PFSK-1 (cell line): ENCODE data around the gene SLC25A48.

Source experiments
- FOXP2 ChIP-seq: optimal IDR thresholded peaks from 2 replicates; pipeline ENCODE3; 2011; ENCODE audit warnings: borderline replicate concordance, control low read depth, inconsistent platforms; ENCODE audit not compliant: insufficient read depth; ENCODE audit errors: extremely low read length, extremely low read depth
- POLR2AphosphoS5 ChIP-seq: IDR thresholded peaks from 2 replicates; pipeline ENCODE4 v1.6.1; 2012; ENCODE audit warnings: low read depth, mild to moderate bottlenecking, control low read depth, low read length, moderate library complexity
- SIN3A ChIP-seq: IDR thresholded peaks from 2 replicates; pipeline ENCODE4 v1.6.1; 2012; ENCODE audit warnings: mild to moderate bottlenecking, low read length, moderate library complexity, borderline replicate concordance; ENCODE audit not compliant: insufficient read depth
- TAF1 ChIP-seq: IDR thresholded peaks from 2 replicates; pipeline ENCODE4 v1.6.1; 2012; ENCODE audit warnings: low read length, control low read depth, borderline replicate concordance; ENCODE audit not compliant: insufficient read depth
- TF ChIP-seq, protein P1 (sequence below), 2 experiments: IDR thresholded peaks; 2 replicates each; pipeline versions ENCODE4 v1.6.1 to v1.8.0; 2011 to 2012; ENCODE audit warnings: low read depth in 2 of 2, low read length in 2 of 2, control low read depth in 1 of 2, inconsistent platforms in 1 of 2, mild to moderate bottlenecking in 1 of 2, moderate library complexity in 1 of 2; ENCODE audit not compliant: insufficient read depth in 1 of 2

Gene SLC25A48

DNA sequence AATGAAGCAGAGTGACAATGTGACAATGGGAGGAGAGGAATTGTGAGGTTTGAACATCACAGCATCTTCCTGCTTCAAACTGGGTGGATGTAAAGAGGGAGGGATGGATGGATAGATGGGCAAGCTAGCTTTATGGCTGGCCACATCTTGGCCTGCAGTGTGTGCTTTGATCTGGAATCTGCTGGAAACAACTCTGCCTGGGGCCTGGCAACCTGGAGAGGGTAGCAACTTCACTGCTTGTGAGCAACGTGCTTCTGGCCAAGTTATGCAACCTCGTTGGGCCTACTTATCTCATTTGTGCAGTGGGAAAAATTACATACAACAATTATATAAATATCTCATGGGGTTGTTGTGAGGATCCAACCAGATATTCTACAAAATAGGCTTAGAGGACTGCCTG, 55.8 kb downstream of the SLC25A48 start:
- TF ChIP-seq POLR2AphosphoS5 (no peak), TAF1 (no peak), FOXP2 (no peak), SIN3A (no peak)
- TF ChIP-seq, protein P1, sequence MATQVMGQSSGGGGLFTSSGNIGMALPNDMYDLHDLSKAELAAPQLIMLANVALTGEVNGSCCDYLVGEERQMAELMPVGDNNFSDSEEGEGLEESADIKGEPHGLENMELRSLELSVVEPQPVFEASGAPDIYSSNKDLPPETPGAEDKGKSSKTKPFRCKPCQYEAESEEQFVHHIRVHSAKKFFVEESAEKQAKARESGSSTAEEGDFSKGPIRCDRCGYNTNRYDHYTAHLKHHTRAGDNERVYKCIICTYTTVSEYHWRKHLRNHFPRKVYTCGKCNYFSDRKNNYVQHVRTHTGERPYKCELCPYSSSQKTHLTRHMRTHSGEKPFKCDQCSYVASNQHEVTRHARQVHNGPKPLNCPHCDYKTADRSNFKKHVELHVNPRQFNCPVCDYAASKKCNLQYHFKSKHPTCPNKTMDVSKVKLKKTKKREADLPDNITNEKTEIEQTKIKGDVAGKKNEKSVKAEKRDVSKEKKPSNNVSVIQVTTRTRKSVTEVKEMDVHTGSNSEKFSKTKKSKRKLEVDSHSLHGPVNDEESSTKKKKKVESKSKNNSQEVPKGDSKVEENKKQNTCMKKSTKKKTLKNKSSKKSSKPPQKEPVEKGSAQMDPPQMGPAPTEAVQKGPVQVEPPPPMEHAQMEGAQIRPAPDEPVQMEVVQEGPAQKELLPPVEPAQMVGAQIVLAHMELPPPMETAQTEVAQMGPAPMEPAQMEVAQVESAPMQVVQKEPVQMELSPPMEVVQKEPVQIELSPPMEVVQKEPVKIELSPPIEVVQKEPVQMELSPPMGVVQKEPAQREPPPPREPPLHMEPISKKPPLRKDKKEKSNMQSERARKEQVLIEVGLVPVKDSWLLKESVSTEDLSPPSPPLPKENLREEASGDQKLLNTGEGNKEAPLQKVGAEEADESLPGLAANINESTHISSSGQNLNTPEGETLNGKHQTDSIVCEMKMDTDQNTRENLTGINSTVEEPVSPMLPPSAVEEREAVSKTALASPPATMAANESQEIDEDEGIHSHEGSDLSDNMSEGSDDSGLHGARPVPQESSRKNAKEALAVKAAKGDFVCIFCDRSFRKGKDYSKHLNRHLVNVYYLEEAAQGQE (IDR thresholded peaks at IDR 0.05; ENCODE audit: insufficient read depth in 1 of 2, low read depth in 2 of 2, low read length in 2 of 2), result no peak

GRCh38 chr5:135890867-135891266, 56.4 kb downstream of the SLC25A48 start:
- TF ChIP-seq TAF1, result no peak
- no peak for TF ChIP-seq FOXP2
- TF ChIP-seq SIN3A, result no peak
- TF ChIP-seq POLR2AphosphoS5, result no peak

- TF ChIP-seq TAF1 (no peak), FOXP2 (no peak), POLR2AphosphoS5 (no peak), SIN3A (no peak)
- TF ChIP-seq, protein P1 (IDR thresholded peaks at IDR 0.05; ENCODE audit: insufficient read depth in 1 of 2, low read depth in 2 of 2, low read length in 2 of 2), result no peak
These were observed 56.8 kb downstream of the SLC25A48 start for GRCh38 chr5:135891268-135891667.

GRCh38 chr5:135891791-135892190, 57.3 kb downstream of the SLC25A48 start:
- TF ChIP-seq TAF1 (no peak), FOXP2 (no peak), SIN3A (no peak), POLR2AphosphoS5 (no peak)
- TF ChIP-seq, protein P1 (IDR thresholded peaks at IDR 0.05; ENCODE audit: insufficient read depth in 1 of 2, low read depth in 2 of 2, low read length in 2 of 2), result no peak

DNA sequence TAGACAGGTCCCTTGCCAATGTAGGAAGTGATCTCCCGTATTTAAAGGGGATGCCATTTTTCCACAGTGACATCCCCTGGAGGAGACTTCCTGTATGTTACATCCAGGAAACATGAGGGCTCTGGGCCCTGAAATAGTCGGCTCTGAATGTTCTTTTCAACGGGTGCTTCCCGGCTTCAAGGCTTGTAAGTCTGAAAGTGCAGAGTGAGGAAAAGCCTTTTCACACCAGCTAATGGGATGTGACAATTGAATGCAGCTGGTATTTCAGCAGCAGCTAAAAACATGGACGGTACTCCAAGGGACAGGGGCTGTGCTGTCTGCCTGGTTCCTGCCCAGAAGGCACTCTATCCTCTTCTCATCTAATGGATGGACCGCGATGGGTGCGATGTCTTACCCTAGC, 59.8 kb downstream of the SLC25A48 start:
- TF ChIP-seq SIN3A (no peak), FOXP2 (no peak), POLR2AphosphoS5 (no peak), TAF1 (no peak)
- TF ChIP-seq, protein P1 (IDR thresholded peaks at IDR 0.05; ENCODE audit: insufficient read depth in 1 of 2, low read depth in 2 of 2, low read length in 2 of 2), result no peak
